Adrenal gland (tissue), 12 donors: Measurements from ENCODE around the gene SLIT3. TPM values are rescaled to one million over a fixed set of nuclear protein-coding genes. Genes with fewer than 3 reads are reported as not detected.

Source experiments
- DNase-seq, 7 donors: peaks; one replicate each; pipeline ENCODE4 v3.0.0-alpha.2; 2019 to 2020
- H3K27ac ChIP-seq, 5 donors: fragments of 200-600 bp; sonication (generic) in 4 of 5; 1 replicate in 3 of 5; 2 replicates in 2 of 5; pipeline versions ENCODE4 v1.5.1 to v1.8.0; 2016 to 2020; ENCODE audit warnings: mild to moderate bottlenecking in 1 of 5
- H3K27me3 ChIP-seq: fragments of 200-600 bp; 2 replicates; pipeline ENCODE4 v1.8.0; 2021
- H3K36me3 ChIP-seq, 2 donors: fragments of 200-600 bp; replicated peaks in 1 of 2; 1 replicate in 1 of 2; 2 replicates in 1 of 2; pipeline versions ENCODE4 v1.5.1 to v1.8.0; 2018 to 2022
- H3K4me1 ChIP-seq, 2 donors: fragments of 200-600 bp; replicated peaks in 1 of 2; 1 replicate in 1 of 2; 2 replicates in 1 of 2; pipeline versions ENCODE4 v1.5.1 to v1.8.0; 2018 to 2021
- H3K4me3 ChIP-seq, 4 donors: fragments of 200-600 bp; sonication (generic) in 3 of 4; one replicate each; pipeline ENCODE4 v1.5.1; 2016 to 2018
- H3K9me3 ChIP-seq, 3 donors: fragments of 200-600 bp; sonication (generic) in 1 of 3; replicated peaks in 1 of 3; 1 replicate in 2 of 3; 2 replicates in 1 of 3; pipeline versions ENCODE4 v1.5.1 to v1.8.0; 2016 to 2021
- POLR2A ChIP-seq, 2 donors: fragments of 450-650 bp; IDR thresholded peaks; one replicate each; pipeline ENCODE4 v1.6.1; 2017; ENCODE audit warnings: antibody characterized with exemption in 2 of 2, mild to moderate bottlenecking in 2 of 2, moderate library complexity in 1 of 2
- WGBS, 4 donors: extraction: QIAGEN DNeasy Blood & Tissue Kit in 2 of 4; methylation state at CpG; one replicate each; pipeline versions ENCODE4 v1.1.5 to v1.1.7; 2013 to 2017; 5-methylcytosine and 5-hydroxymethylcytosine counted together
- intact Hi-C, 2 donors: fragments of 100-400 bp; cut with DNase I; formaldehyde crosslinking; loops; one replicate each; pipeline versions ENCODE4 v1.14.1 to v1.15.0; 2022 to 2023
- polyA plus RNA-seq, 3 donors: library from polyadenylated mRNA; stranded (reverse); fragments of 200-250 nt in 2 of 3; fragments of 350-450 nt in 1 of 3; fragmentation: Illumina TruSeq in 1 of 3; extraction: RNeasy Lipid Tissue Mini Kit (QIAGEN cat#74804) in 1 of 3; gene quantifications; one replicate each; pipeline ENCODE4 v1.2.3, GENCODE V29; 2013 to 2014
- total RNA-seq, 9 donors: library from RNA; depleted of rRNA in 4 of 9; stranded (reverse); fragments of >200 nt in 4 of 9; fragments of 120-200 nt in 1 of 9; fragmentation: NEBNext Ultra II Directional in 1 of 9; extraction: Animal tissue kit (Norgen Biotek cat#: 25700) in 1 of 9; gene quantifications; one replicate each; pipeline versions ENCODE4 v1.1.0 to v1.2.4, GENCODE V29; 2013 to 2023
- TF ChIP-seq, protein P1 (sequence below), 6 experiments: fragments of 450-650 bp in 4 of 6; fragments of 200-600 bp in 2 of 6; sonication (generic) in 1 of 6; IDR thresholded peaks; 1 replicate in 5 of 6; 2 replicates in 1 of 6; pipeline versions ENCODE4 v1.5.1 to v1.8.0; 2016 to 2021; ENCODE audit warnings: antibody characterized with exemption in 6 of 6, mild to moderate bottlenecking in 2 of 6, moderate library complexity in 1 of 6
- donor health status: healthy with polysubstance abuse.
- donor health status: Bipolar disorder and iron deficiency.
- donor health status: DM: yes; HTN: yes; CAD: no.
- donor health status: DM: no; HTN: no; CAD: no.
- donor health status: DM: no; HTN: no; CAD: no.
- donor health status: DM: yes; HTN: yes; CAD: no.

SLIT3 gene
- total and polyA plus RNA-seq, 12 donors, result 10.0 to 94.1 (median 32.8) TPM

- Histone ChIP-seq H3K36me3 (no peaks in the 10 kb centered on the region), H3K4me3 (no peak overlapping the region), H3K4me1 (peaks cover 0 to 3% of the 10 kb centered on the region in 2 donors), H3K27me3 (no peaks in the 10 kb centered on the region), H3K9me3 (no peaks in the 10 kb centered on the region), H3K27ac (no peak overlapping the region)
- DNase-seq, result no peak
- WGBS, 4 donors, result 68 to 96% (median 79%) methylated on average over 8 of the region's 8 CpGs
- no peak for TF ChIP-seq POLR2A (IDR thresholded peaks at IDR 0.05)
- TF ChIP-seq, protein P1, sequence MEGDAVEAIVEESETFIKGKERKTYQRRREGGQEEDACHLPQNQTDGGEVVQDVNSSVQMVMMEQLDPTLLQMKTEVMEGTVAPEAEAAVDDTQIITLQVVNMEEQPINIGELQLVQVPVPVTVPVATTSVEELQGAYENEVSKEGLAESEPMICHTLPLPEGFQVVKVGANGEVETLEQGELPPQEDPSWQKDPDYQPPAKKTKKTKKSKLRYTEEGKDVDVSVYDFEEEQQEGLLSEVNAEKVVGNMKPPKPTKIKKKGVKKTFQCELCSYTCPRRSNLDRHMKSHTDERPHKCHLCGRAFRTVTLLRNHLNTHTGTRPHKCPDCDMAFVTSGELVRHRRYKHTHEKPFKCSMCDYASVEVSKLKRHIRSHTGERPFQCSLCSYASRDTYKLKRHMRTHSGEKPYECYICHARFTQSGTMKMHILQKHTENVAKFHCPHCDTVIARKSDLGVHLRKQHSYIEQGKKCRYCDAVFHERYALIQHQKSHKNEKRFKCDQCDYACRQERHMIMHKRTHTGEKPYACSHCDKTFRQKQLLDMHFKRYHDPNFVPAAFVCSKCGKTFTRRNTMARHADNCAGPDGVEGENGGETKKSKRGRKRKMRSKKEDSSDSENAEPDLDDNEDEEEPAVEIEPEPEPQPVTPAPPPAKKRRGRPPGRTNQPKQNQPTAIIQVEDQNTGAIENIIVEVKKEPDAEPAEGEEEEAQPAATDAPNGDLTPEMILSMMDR (IDR thresholded peaks at IDR 0.05), result no peak
- intact Hi-C loops, result no loop called here
Observed at GRCh38 chr5:169195601-169196000, 105.3 kb downstream of the SLIT3 start.

- intact Hi-C loops, result no loop called here
- TF ChIP-seq, protein P1 (IDR thresholded peaks at IDR 0.05), result no peak
- TF ChIP-seq POLR2A (IDR thresholded peaks at IDR 0.05), result no peak
- no peak overlapping the region for H3K27ac ChIP-seq
- no peak for DNase-seq
- peaks cover 0 to 3% of the 10 kb centered on the region in 2 donors for H3K4me1 ChIP-seq
- H3K4me3 ChIP-seq, result no peak overlapping the region
- no peaks in the 10 kb centered on the region for H3K27me3 ChIP-seq
- no peaks in the 10 kb centered on the region for H3K36me3 ChIP-seq
- no peaks in the 10 kb centered on the region for H3K9me3 ChIP-seq
- 61 to 70% (median 63%) methylated on average over 3 of the region's 3 CpGs for WGBS, 4 donors
Observed at GRCh38 chr5:169192536-169192935, 108.4 kb downstream of the SLIT3 start.

GRCh38 chr5:169190849-169191248, 110.1 kb downstream of the SLIT3 start:
- H3K27me3 ChIP-seq, result no peaks in the 10 kb centered on the region
- no peaks in the 10 kb centered on the region for H3K9me3 ChIP-seq
- peak in 4 of 7 donors; percentile 26 to 59 (median 38) for DNase-seq
- peaks cover 0 to 3% of the 10 kb centered on the region in 2 donors for H3K4me1 ChIP-seq
- intact Hi-C loops, result no loop called here
- 58 to 78% (median 71%) methylated on average over 1 of the region's 1 CpG for WGBS, 4 donors
- no peak overlapping the region for H3K27ac ChIP-seq
- H3K36me3 ChIP-seq, result no peaks in the 10 kb centered on the region
- H3K4me3 ChIP-seq, result no peak overlapping the region
- TF ChIP-seq, protein P1 (IDR thresholded peaks at IDR 0.05), result no peak
- no peak for TF ChIP-seq POLR2A (IDR thresholded peaks at IDR 0.05)

GRCh38 chr5:169185626-169186025, 115.3 kb downstream of the SLIT3 start:
- intact Hi-C loops, result no loop called here

More at GRCh38 chr5:169185626-169186025, 115.3 kb downstream of the SLIT3 start:
- Histone ChIP-seq H3K4me3 (no peak overlapping the region), H3K4me1 (peaks cover 0 to 1% of the 10 kb centered on the region in 2 donors), H3K27ac (no peak overlapping the region), H3K36me3 (no peaks in the 10 kb centered on the region), H3K27me3 (no peaks in the 10 kb centered on the region), H3K9me3 (no peaks in the 10 kb centered on the region)
- no peak for DNase-seq
- TF ChIP-seq, protein P1 (IDR thresholded peaks at IDR 0.05), result no peak
- no peak for TF ChIP-seq POLR2A (IDR thresholded peaks at IDR 0.05)
- WGBS, 4 donors, result 76 to 84% (median 82%) methylated on average over 3 of the region's 3 CpGs
